Esophagus muscularis mucosa (tissue), 4 donors: Measurements from ENCODE around the gene TUT4. TPM values are rescaled to one million over a fixed set of nuclear protein-coding genes. Genes with fewer than 3 reads are reported as not detected.
A peak's percentile ranks its signal among the peaks of the same experiment; 100 is the strongest.

Experiments used
- DNase-seq: peaks from one replicate; pipeline ENCODE4 v3.0.0-alpha.2; 2017; ENCODE audit errors: extremely low spot score
- H3K27ac ChIP-seq, 4 donors: fragments of 200-600 bp; sonication (generic); replicated peaks in 1 of 4; 1 replicate in 3 of 4; 2 replicates in 1 of 4; pipeline ENCODE4 v1.5.1; 2016 to 2019; ENCODE audit warnings: mild to moderate bottlenecking in 1 of 4
- H3K27me3 ChIP-seq, 4 donors: fragments of 200-600 bp; sonication (generic); one replicate each; pipeline versions ENCODE4 v1.5.1 to v1.6.0; 2016 to 2019
- H3K36me3 ChIP-seq, 4 donors: fragments of 200-600 bp; sonication (generic); one replicate each; pipeline ENCODE4 v1.5.1; 2016 to 2019
- H3K4me1 ChIP-seq, 4 donors: fragments of 200-600 bp; sonication (generic); one replicate each; pipeline ENCODE4 v1.5.1; 2016 to 2019
- H3K4me3 ChIP-seq, 4 donors: fragments of 200-600 bp; sonication (generic); 1 replicate in 2 of 4; 2 replicates in 2 of 4; pipeline ENCODE4 v1.5.1; 2016 to 2019; ENCODE audit warnings: mild to moderate bottlenecking in 4 of 4, moderate library complexity in 1 of 4
- H3K9me3 ChIP-seq, 4 donors: fragments of 200-600 bp; sonication (generic); 1 replicate in 3 of 4; 2 replicates in 1 of 4; pipeline ENCODE4 v1.5.1; 2016 to 2019
- EP300 ChIP-seq: sonication (generic); formaldehyde crosslinking; IDR thresholded peaks from one replicate; pipeline ENCODE4 v1.6.1; 2017; ENCODE audit warnings: antibody characterized with exemption
- POLR2A ChIP-seq: fragments of 450-650 bp; IDR thresholded peaks from one replicate; pipeline ENCODE4 v1.6.1; 2017; ENCODE audit warnings: antibody characterized with exemption, moderate library complexity, mild to moderate bottlenecking, low read depth
- POLR2AphosphoS5 ChIP-seq, 2 donors: sonication (generic); formaldehyde crosslinking; IDR thresholded peaks; one replicate each; pipeline ENCODE4 v1.6.1; 2017; ENCODE audit warnings: antibody characterized with exemption in 2 of 2
- WGBS: methylation state at CpG from one replicate; pipeline ENCODE4 v1.1.5; 2018; 5-methylcytosine and 5-hydroxymethylcytosine counted together
- intact Hi-C: fragments of 100-400 bp; cut with DNase I; formaldehyde crosslinking; loops from one replicate; pipeline ENCODE4 v1.15.1; 2023
- total RNA-seq, 4 donors: library from RNA; depleted of rRNA; stranded (reverse); fragments of >200 nt; gene quantifications; one replicate each; pipeline versions ENCODE4 v1.1.0 to v1.2.1, GENCODE V29; 2016
- TF ChIP-seq, protein P1 (sequence below), 3 experiments: fragments of 200-600 bp in 2 of 3; fragments of 450-650 bp in 1 of 3; sonication (generic) in 2 of 3; IDR thresholded peaks; one replicate each; pipeline ENCODE4 v1.5.1; 2017 to 2019; ENCODE audit warnings: antibody characterized with exemption in 3 of 3, mild to moderate bottlenecking in 2 of 3, moderate library complexity in 1 of 3

Gene TUT4
- total RNA-seq, 4 donors from 2014 or later, result 32.3 to 58.6 (median 42.7) TPM

DNA sequence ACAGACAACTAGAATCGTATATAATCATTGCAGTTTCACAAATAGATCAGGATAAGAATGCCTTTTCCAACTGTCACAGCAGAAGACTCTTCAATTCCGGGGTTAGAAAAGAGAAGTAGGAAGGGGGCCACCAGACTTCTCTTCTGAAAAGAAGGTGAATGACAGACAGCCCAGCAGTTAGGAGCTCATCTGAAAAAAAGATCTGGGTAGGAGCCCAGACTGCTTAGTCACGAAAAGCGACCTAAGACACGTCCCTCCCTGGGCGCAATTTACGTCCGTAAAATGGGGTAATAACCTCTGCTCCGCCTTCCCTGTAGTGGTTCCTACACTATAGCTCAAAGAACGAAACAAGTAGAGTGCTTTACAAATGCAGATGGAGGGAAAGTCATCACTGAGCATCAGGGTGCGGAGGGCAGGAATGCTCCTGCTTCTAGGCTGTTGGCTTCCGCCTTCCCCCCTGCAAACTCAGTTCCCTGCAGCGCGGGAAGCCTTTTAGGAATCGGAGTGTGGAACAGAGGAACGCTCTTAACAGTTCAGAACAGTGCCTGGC lies 149.3 kb downstream of the TUT4 start:
- intact Hi-C loops, result loop anchor here (2.0 to 10.0 kb wide), 2 partner anchors 37 to 281 kb away; partner anchors contain the start of gene CC2D1B
- 1% methylated on average over 13 of the region's 16 CpGs for WGBS
- Histone ChIP-seq H3K9me3 (no peaks in the 10 kb centered on the region), H3K27ac (peak overlapping the region; percentile 86 to 91 (median 90)), H3K4me3 (peak overlapping the region; percentile 72 to 91 (median 83)), H3K36me3 (peaks cover 10 to 29% (median 23%) of the 10 kb centered on the region in 4 donors), H3K4me1 (peaks cover 16 to 30% (median 25%) of the 10 kb centered on the region in 4 donors), H3K27me3 (no peaks in the 10 kb centered on the region)
- no peak for DNase-seq
- no peak for TF ChIP-seq EP300
- TF ChIP-seq, protein P1, sequence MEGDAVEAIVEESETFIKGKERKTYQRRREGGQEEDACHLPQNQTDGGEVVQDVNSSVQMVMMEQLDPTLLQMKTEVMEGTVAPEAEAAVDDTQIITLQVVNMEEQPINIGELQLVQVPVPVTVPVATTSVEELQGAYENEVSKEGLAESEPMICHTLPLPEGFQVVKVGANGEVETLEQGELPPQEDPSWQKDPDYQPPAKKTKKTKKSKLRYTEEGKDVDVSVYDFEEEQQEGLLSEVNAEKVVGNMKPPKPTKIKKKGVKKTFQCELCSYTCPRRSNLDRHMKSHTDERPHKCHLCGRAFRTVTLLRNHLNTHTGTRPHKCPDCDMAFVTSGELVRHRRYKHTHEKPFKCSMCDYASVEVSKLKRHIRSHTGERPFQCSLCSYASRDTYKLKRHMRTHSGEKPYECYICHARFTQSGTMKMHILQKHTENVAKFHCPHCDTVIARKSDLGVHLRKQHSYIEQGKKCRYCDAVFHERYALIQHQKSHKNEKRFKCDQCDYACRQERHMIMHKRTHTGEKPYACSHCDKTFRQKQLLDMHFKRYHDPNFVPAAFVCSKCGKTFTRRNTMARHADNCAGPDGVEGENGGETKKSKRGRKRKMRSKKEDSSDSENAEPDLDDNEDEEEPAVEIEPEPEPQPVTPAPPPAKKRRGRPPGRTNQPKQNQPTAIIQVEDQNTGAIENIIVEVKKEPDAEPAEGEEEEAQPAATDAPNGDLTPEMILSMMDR (IDR thresholded peaks at IDR 0.05), result no peak
- no peak for TF ChIP-seq POLR2A
- TF ChIP-seq POLR2AphosphoS5 (IDR thresholded peaks at IDR 0.05), result no peak

DNA sequence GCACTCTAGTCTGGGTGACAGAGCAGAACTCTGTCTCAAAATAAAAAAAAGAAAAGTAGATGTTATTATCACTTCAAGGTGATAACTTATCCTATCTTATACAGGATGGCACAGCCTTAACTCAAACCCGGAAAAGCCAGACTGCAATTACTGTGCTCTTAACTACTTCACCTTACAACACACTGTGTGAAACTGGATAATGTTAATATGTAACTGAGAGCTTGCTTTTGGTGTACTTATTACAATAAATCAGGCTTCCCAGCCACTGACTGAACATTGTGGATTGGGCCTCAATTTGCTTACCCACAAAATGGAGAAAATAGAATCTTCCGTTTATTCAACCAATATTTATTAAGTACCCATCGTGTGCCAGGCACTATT lies 150.0 kb downstream of the TUT4 start:
- Histone ChIP-seq H3K36me3 (peaks cover 3 to 21% (median 15%) of the 10 kb centered on the region in 4 donors), H3K27ac (no peak overlapping the region), H3K4me3 (no peak overlapping the region), H3K4me1 (peaks cover 16 to 30% (median 25%) of the 10 kb centered on the region in 4 donors), H3K9me3 (no peaks in the 10 kb centered on the region), H3K27me3 (no peaks in the 10 kb centered on the region)
- intact Hi-C loops, result loop anchor here (10.0 kb wide), 1 partner anchor 282 kb away; no protein-coding TSS in a partner anchor
- TF ChIP-seq POLR2A (no peak), POLR2AphosphoS5 (IDR thresholded peaks at IDR 0.05) (no peak), EP300 (no peak)
- TF ChIP-seq, protein P1 (IDR thresholded peaks at IDR 0.05), result no peak
- no peak for DNase-seq
- WGBS, result 59% methylated on average over 3 of the region's 3 CpGs

DNA sequence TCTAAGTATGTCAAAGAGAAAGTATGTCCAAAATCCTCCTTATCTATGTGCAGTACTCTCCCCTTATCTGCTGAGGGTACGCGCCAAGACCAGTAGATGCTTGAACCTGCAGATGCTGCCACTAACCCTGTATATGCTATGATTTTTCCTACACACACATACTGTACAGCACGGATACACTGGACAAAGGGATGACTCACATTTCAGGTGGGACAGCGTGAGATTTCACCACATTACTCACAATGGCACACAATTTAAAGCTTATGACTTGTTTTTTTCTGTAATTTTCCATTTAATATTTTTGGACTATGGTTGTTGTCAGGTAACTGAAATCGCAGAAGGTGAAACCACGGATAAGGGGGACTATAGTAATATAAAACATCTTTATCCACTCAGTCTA lies 152.8 kb downstream of the TUT4 start:
- intact Hi-C loops, result loop anchor here (10.0 kb wide), 1 partner anchor 285 kb away; no protein-coding TSS in a partner anchor

DNA sequence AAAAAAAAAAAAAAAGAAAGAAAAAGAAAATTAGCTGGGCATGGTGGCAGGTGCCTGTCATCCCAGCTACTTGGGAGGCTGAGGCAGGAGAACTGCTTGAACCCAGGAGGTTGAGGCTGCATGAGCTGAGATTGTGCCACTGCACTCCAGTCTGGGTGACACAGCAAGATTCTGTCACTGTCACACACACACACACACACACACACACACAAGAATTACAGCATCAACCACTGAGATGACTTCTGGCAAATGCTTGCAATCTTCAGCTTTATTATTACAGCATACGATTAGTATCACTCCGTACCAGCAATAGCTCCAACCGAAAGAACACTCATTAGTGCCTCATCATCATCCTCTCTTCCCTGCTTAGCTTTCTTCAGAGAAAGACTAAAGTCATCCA lies 153.3 kb downstream of the TUT4 start:
- Histone ChIP-seq H3K4me3 (no peak overlapping the region), H3K9me3 (no peaks in the 10 kb centered on the region), H3K36me3 (no peaks in the 10 kb centered on the region), H3K27ac (no peak overlapping the region), H3K4me1 (peaks cover 5 to 10% (median 9%) of the 10 kb centered on the region in 4 donors), H3K27me3 (no peaks in the 10 kb centered on the region)
- TF ChIP-seq POLR2AphosphoS5 (IDR thresholded peaks at IDR 0.05) (no peak), EP300 (no peak), POLR2A (no peak)
- TF ChIP-seq, protein P1 (IDR thresholded peaks at IDR 0.05), result no peak
- DNase-seq, result no peak
- WGBS, result 89% methylated on average over 3 of the region's 3 CpGs
- intact Hi-C loops, result loop anchor here (10.0 kb wide), 1 partner anchor 285 kb away; no protein-coding TSS in a partner anchor

More for the DNA sequence above, 152.8 kb downstream of the TUT4 start:
- WGBS, result 98% methylated on average over 6 of the region's 6 CpGs
- Histone ChIP-seq H3K27ac (no peak overlapping the region), H3K9me3 (no peaks in the 10 kb centered on the region), H3K4me1 (peaks cover 5 to 13% (median 10%) of the 10 kb centered on the region in 4 donors), H3K36me3 (no peaks in the 10 kb centered on the region), H3K4me3 (no peak overlapping the region), H3K27me3 (no peaks in the 10 kb centered on the region)
- no peak for DNase-seq
- TF ChIP-seq EP300 (no peak), POLR2A (no peak), POLR2AphosphoS5 (IDR thresholded peaks at IDR 0.05) (no peak)
- TF ChIP-seq, protein P1 (IDR thresholded peaks at IDR 0.05), result no peak
